CD4-positive, alpha-beta T cell treated with Interleukin-17A for 4 hours (primary cell): ENCODE data around the gene ITPR2.
"Not testable (repeated sequence)": the region's sequence is repeated elsewhere in the genome, so short reads cannot be mapped to it uniquely, and the experiment has no call there.

ENCODE experiments used
- DNase-seq: peaks from one replicate; pipeline ENCODE4 v3.0.0-alpha.2; 2020; ENCODE audit warnings: mixed read lengths

The ITPR2 gene

GRCh38 chr12:26832822-26833742, at the start of gene ITPR2:
Gene ITPR2, minus strand, starts transcription at chr12:26833194. Its CDS starts 413 bp downstream, at chr12:26832781.
- DNase-seq, result peak; percentile 94

GRCh38 chr12:26880625-26881024, 47.6 kb upstream of the ITPR2 start:
- DNase-seq, result no peak

- no peak for DNase-seq
Observed at GRCh38 chr12:26878661-26879119, 45.7 kb upstream of the ITPR2 start.

- DNase-seq, result no peak
Observed at GRCh38 chr12:26874501-26875296, 41.7 kb upstream of the ITPR2 start.

GRCh38 chr12:26872625-26873024, 39.6 kb upstream of the ITPR2 start:
- DNase-seq, result no peak

- DNase-seq, result no peak
Observed at GRCh38 chr12:26871985-26872384, 39.0 kb upstream of the ITPR2 start.

- DNase-seq, result no peak
Observed at GRCh38 chr12:26870491-26871419, 37.8 kb upstream of the ITPR2 start.

GRCh38 chr12:26869908-26870459, 37.0 kb upstream of the ITPR2 start:
- DNase-seq, result no peak

GRCh38 chr12:26869104-26869494, 36.1 kb upstream of the ITPR2 start:
- DNase-seq, result no peak

- DNase-seq, result no peak
Observed at GRCh38 chr12:26868447-26869103, 35.6 kb upstream of the ITPR2 start.

- DNase-seq, result no peak
Observed at GRCh38 chr12:26867080-26867479, 34.1 kb upstream of the ITPR2 start.

GRCh38 chr12:26863515-26863914, 30.5 kb upstream of the ITPR2 start:
- peak; percentile 11 for DNase-seq

GRCh38 chr12:26862787-26863186, 29.8 kb upstream of the ITPR2 start:
- not testable (repeated sequence) for DNase-seq

GRCh38 chr12:26861690-26862089, 28.7 kb upstream of the ITPR2 start:
- no peak for DNase-seq

GRCh38 chr12:26857465-26858176, 24.6 kb upstream of the ITPR2 start:
- no peak for DNase-seq

GRCh38 chr12:26855337-26855736, 22.3 kb upstream of the ITPR2 start:
- no peak for DNase-seq

- DNase-seq, result no peak
Observed at GRCh38 chr12:26854031-26854390, 21.0 kb upstream of the ITPR2 start.

GRCh38 chr12:26853303-26854030, 20.5 kb upstream of the ITPR2 start:
- peak; percentile 80 for DNase-seq

GRCh38 chr12:26851031-26851809, 18.2 kb upstream of the ITPR2 start:
- no peak for DNase-seq
